GM06990 (cell line): ENCODE measurements around the gene FMN2.

Experiments
- DNase-seq: peaks from one replicate; pipeline ENCODE4 v3.0.0-alpha.2; 2011; ENCODE audit not compliant: insufficient read length; ENCODE audit errors: extremely low read depth
- H3K27me3 ChIP-seq: replicated peaks from 2 replicates; pipeline ENCODE4 v1.6.0; 2011; ENCODE audit warnings: low read length; ENCODE audit not compliant: control insufficient read depth, insufficient read depth
- H3K36me3 ChIP-seq: 2 replicates; pipeline ENCODE4 v1.5.1; 2011; ENCODE audit warnings: low read length; ENCODE audit not compliant: control insufficient read depth, insufficient read depth
- H3K4me3 ChIP-seq: replicated peaks from 2 replicates; pipeline ENCODE4 v1.5.1; 2011; ENCODE audit warnings: low read depth, mild to moderate bottlenecking, control low read depth, low read length
- CTCF ChIP-seq: IDR thresholded peaks from 2 replicates; pipeline ENCODE4 v1.5.1; 2011; ENCODE audit warnings: low read length, control low read depth, mild to moderate bottlenecking, inconsistent platforms; ENCODE audit not compliant: insufficient read depth, poor library complexity, severe bottlenecking

Gene FMN2

GRCh38 chr1:240090957-240091600 is 604 bp upstream of the FMN2 start:
- H3K36me3 ChIP-seq: no peaks in the 10 kb centered on the region
- no peaks in the 10 kb centered on the region for H3K27me3 ChIP-seq
- no peak overlapping the region for H3K4me3 ChIP-seq
- no peak for DNase-seq
- no peak for TF ChIP-seq CTCF

- no peak for TF ChIP-seq CTCF
- Histone ChIP-seq H3K4me3 (no peak overlapping the region), H3K36me3 (no peaks in the 10 kb centered on the region), H3K27me3 (no peaks in the 10 kb centered on the region)
- DNase-seq: no peak
Observed at GRCh38 chr1:240092301-240093119, 827 bp downstream of the FMN2 start.

GRCh38 chr1:240093120-240093961 is 1.7 kb downstream of the FMN2 start:
- DNase-seq: no peak
- Histone ChIP-seq H3K36me3 (no peaks in the 10 kb centered on the region), H3K27me3 (no peaks in the 10 kb centered on the region), H3K4me3 (no peak overlapping the region)
- no peak for TF ChIP-seq CTCF

GRCh38 chr1:240094041-240094722 is 2.5 kb downstream of the FMN2 start:
- H3K27me3 ChIP-seq: no peaks in the 10 kb centered on the region
- H3K4me3 ChIP-seq: no peak overlapping the region
- no peaks in the 10 kb centered on the region for H3K36me3 ChIP-seq
- no peak for DNase-seq
- TF ChIP-seq CTCF: no peak

GRCh38 chr1:240096974-240097373 is 5.3 kb downstream of the FMN2 start:
- no peak for DNase-seq
- H3K4me3 ChIP-seq: no peak overlapping the region
- TF ChIP-seq CTCF: no peak
- H3K36me3 ChIP-seq: no peaks in the 10 kb centered on the region
- H3K27me3 ChIP-seq: no peaks in the 10 kb centered on the region
